Naive thymus-derived CD4-positive, alpha-beta T cell (primary cell): ENCODE data around the gene DCDC2B. TPM values are rescaled to one million over a fixed set of nuclear protein-coding genes. Genes with fewer than 3 reads are reported as not detected.

Source experiments
- ATAC-seq: fragments of 150-1000 bp; cut with Tn5 transposase; 2 replicates; pipeline ENCODE4 v1.10.0; 2021; ENCODE audit warnings: mild to moderate bottlenecking, moderate library complexity
- CTCF ChIA-PET: fragments of 350-600 bp; sonication (Branson Sonifier 250); formaldehyde crosslinking; loops from one replicate; lab custom pipeline; 2021; ENCODE audit warnings: antibody characterized with exemption; lab: Charles Lee
- POLR2A ChIA-PET: fragments of 350-600 bp; sonication (Branson Sonifier 250); formaldehyde crosslinking; loops from one replicate; lab custom pipeline; 2021; ENCODE audit warnings: antibody characterized with exemption, inconsistent platforms; lab: Charles Lee
- DNase-seq, 9 donors: peaks; one replicate each; pipeline versions ENCODE4 v3.0.0 to v3.0.0-alpha.2; 2020 to 2022; ENCODE audit warnings: mixed read lengths in 1 of 9
- H3K27ac ChIP-seq: one replicate; pipeline ENCODE4 v1.7.0; 2013; ENCODE audit warnings: mild to moderate bottlenecking, low read depth, low read length, moderate library complexity
- H3K27me3 ChIP-seq, 2 donors: one replicate each; pipeline ENCODE4 v1.7.0; 2013; ENCODE audit warnings: low read length in 2 of 2, mild to moderate bottlenecking in 2 of 2, moderate library complexity in 2 of 2; ENCODE audit not compliant: control insufficient read depth in 2 of 2, insufficient read depth in 2 of 2
- H3K36me3 ChIP-seq, 3 experiments: 1 replicate in 2 of 3; 2 replicates in 1 of 3; pipeline ENCODE4 v1.7.0; 2013; ENCODE audit warnings: low read length in 3 of 3, mild to moderate bottlenecking in 3 of 3, moderate library complexity in 1 of 3; ENCODE audit not compliant: insufficient read depth in 3 of 3, control insufficient read depth in 2 of 3
- H3K4me1 ChIP-seq, 2 donors: one replicate each; pipeline ENCODE4 v1.7.0; 2013; ENCODE audit warnings: low read length in 2 of 2, mild to moderate bottlenecking in 2 of 2, moderate library complexity in 1 of 2; ENCODE audit not compliant: control insufficient read depth in 2 of 2, insufficient read depth in 2 of 2
- H3K4me3 ChIP-seq: 2 replicates; pipeline ENCODE4 v1.7.0; 2013; ENCODE audit warnings: mild to moderate bottlenecking, low read length
- H3K9me3 ChIP-seq, 3 experiments: 1 replicate in 2 of 3; 2 replicates in 1 of 3; pipeline ENCODE4 v1.7.0; 2013; ENCODE audit warnings: low read length in 3 of 3; ENCODE audit not compliant: control insufficient read depth in 2 of 3
- H3K27ac Mint-ChIP-seq, 9 donors: one replicate each; pipeline ENCODE4 v1.8.0; 2020 to 2022; ENCODE audit warnings: mixed read lengths in 9 of 9, mild to moderate bottlenecking in 8 of 9, moderate library complexity in 5 of 9, inconsistent platforms in 2 of 9
- H3K27me3 Mint-ChIP-seq, 5 donors: one replicate each; pipeline ENCODE4 v1.8.0; 2021 to 2022; ENCODE audit warnings: mixed read lengths in 5 of 5, mild to moderate bottlenecking in 1 of 5
- H3K36me3 Mint-ChIP-seq, 5 donors: one replicate each; pipeline ENCODE4 v1.8.0; 2020 to 2022; ENCODE audit warnings: mixed read lengths in 5 of 5, mild to moderate bottlenecking in 3 of 5, inconsistent platforms in 1 of 5
- H3K4me1 Mint-ChIP-seq, 7 donors: one replicate each; pipeline ENCODE4 v1.8.0; 2020 to 2022; ENCODE audit warnings: mixed read lengths in 7 of 7, mild to moderate bottlenecking in 3 of 7, inconsistent platforms in 1 of 7
- H3K4me3 Mint-ChIP-seq, 10 donors: one replicate each; pipeline ENCODE4 v1.8.0; 2020 to 2022; ENCODE audit warnings: mild to moderate bottlenecking in 10 of 10, mixed read lengths in 10 of 10, moderate library complexity in 6 of 10, inconsistent platforms in 2 of 10
- H3K9me3 Mint-ChIP-seq, 11 donors: one replicate each; pipeline ENCODE4 v1.8.0; 2020 to 2022; ENCODE audit warnings: mixed read lengths in 11 of 11, mild to moderate bottlenecking in 4 of 11, inconsistent platforms in 1 of 11, moderate library complexity in 1 of 11
- intact Hi-C, 2 donors: fragments of 100-400 bp; cut with micrococcal nuclease; formaldehyde crosslinking; loops; one replicate each; pipeline ENCODE4 v1.15.1; 2023
- polyA plus RNA-seq, 2 donors: library from polyadenylated mRNA; unstranded; fragments of 300-500 nt; fragmentation: Illumina TruSeq; gene quantifications; one replicate each; pipeline ENCODE4 v1.2.3, GENCODE V29; 2021
- total RNA-seq, 6 experiments: library from RNA in 5 of 6; stranded (reverse) in 5 of 6; gene quantifications; 1 replicate in 5 of 6; 2 replicates in 1 of 6; pipeline ENCODE4 v1.2.3 and lab custom pipeline; 2021 to 2026

Gene DCDC2B
- total and polyA plus RNA-seq, 7 experiments from 2014 or later: 0.25 TPM; not detected in 6

DNA sequence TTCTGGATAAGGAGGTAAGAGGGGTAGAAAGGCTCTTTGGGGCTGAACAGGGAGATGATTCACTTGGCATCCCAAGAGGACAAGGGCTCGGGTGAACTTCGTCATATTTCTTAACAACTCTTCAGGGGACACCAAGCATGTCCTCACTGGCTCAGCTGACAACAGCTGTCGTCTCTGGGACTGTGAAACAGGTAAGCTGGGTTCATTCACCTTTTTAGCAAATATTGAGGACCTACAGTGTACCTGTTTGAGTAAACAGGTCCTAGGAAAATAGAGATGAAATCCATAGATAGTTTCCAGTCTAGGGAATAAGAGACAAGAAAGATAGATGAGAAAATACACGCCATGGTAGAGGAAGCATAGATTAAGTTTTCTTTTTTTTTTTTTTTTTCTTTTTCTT is 15.4 kb downstream of the DCDC2B start:
- peaks cover 8 to 42% (median 30%) of the 10 kb centered on the region in 5 donors for H3K36me3 Mint-ChIP-seq
- H3K27ac Mint-ChIP-seq: peak overlapping the region; percentile 52 to 99 (median 79)
- ATAC-seq: no peak
- no peak for DNase-seq
- peaks cover 21 to 56% (median 43%) of the 10 kb centered on the region in 7 donors for H3K4me1 Mint-ChIP-seq
- H3K36me3 ChIP-seq: peaks cover 12 to 47% (median 28%) of the 10 kb centered on the region in 3 experiments
- H3K4me3 ChIP-seq: no peak overlapping the region
- POLR2A ChIA-PET: interaction anchor here (0.7 to 2.3 kb wide), 4 partner anchors 16 to 112 kb away, joined by 3 to 10 read pairs (median 4); partner anchors contain the start of gene MARCKSL1
- CTCF ChIA-PET: no interaction called here
- H3K9me3 ChIP-seq: no peaks in the 10 kb centered on the region
- H3K27me3 Mint-ChIP-seq: no peaks in the 10 kb centered on the region
- H3K27me3 ChIP-seq: no peaks in the 10 kb centered on the region
- H3K9me3 Mint-ChIP-seq: no peaks in the 10 kb centered on the region
- H3K27ac ChIP-seq: peak overlapping the region; percentile 99
- intact Hi-C loops: no loop called here
- H3K4me3 Mint-ChIP-seq: peak overlapping the region; percentile 63 to 98 (median 96)
- peaks cover 23 to 24% of the 10 kb centered on the region in 2 donors for H3K4me1 ChIP-seq

DNA sequence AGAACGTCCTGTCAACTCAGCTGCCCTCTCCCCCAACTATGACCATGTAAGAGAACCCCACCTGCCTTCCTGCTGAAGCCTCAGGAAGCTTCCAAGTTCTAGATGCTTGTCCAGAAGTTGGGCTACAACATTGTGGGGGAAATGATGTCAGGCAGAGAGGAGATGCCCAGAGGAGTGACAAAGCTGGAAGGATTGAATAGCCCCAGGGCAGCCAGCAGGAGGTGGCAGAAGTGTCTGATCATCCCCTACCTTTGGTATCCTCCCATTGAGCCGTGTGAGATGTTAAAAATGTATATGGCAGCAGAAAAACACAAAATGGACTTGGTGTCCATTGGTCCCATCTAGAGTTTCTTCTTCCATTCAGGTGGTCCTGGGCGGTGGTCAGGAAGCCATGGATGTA is 19.9 kb downstream of the DCDC2B start:
- intact Hi-C loops: no loop called here
- no peaks in the 10 kb centered on the region for H3K27me3 ChIP-seq
- ChIA-PET POLR2A (interaction anchor here (1.1 to 2.1 kb wide), 3 partner anchors 13 to 108 kb away, joined by 3 to 15 read pairs (median 6); partner anchors contain the start of gene MARCKSL1), CTCF (interaction anchor here (1.7 to 1.9 kb wide), 2 partner anchors 12 to 13 kb away, joined by 5 to 13 read pairs; no protein-coding TSS in a partner anchor)
- DNase-seq (no peak), ATAC-seq (no peak)
- no peaks in the 10 kb centered on the region for H3K9me3 ChIP-seq
- H3K4me1 Mint-ChIP-seq: peaks cover 6 to 22% (median 17%) of the 10 kb centered on the region in 7 donors
- H3K4me1 ChIP-seq: peaks cover 4 to 5% of the 10 kb centered on the region in 2 donors
- no peaks in the 10 kb centered on the region for H3K27me3 Mint-ChIP-seq
- H3K4me3 ChIP-seq: no peak overlapping the region
- peaks cover 15 to 72% (median 25%) of the 10 kb centered on the region in 3 experiments for H3K36me3 ChIP-seq
- H3K4me3 Mint-ChIP-seq: no peak overlapping the region
- no peak overlapping the region for H3K27ac ChIP-seq
- H3K36me3 Mint-ChIP-seq: peaks cover 13 to 35% (median 30%) of the 10 kb centered on the region in 5 donors
- H3K9me3 Mint-ChIP-seq: no peaks in the 10 kb centered on the region
- peak overlapping the region in 5 of 9 donors; percentile 14 to 73 (median 36) for H3K27ac Mint-ChIP-seq

DNA sequence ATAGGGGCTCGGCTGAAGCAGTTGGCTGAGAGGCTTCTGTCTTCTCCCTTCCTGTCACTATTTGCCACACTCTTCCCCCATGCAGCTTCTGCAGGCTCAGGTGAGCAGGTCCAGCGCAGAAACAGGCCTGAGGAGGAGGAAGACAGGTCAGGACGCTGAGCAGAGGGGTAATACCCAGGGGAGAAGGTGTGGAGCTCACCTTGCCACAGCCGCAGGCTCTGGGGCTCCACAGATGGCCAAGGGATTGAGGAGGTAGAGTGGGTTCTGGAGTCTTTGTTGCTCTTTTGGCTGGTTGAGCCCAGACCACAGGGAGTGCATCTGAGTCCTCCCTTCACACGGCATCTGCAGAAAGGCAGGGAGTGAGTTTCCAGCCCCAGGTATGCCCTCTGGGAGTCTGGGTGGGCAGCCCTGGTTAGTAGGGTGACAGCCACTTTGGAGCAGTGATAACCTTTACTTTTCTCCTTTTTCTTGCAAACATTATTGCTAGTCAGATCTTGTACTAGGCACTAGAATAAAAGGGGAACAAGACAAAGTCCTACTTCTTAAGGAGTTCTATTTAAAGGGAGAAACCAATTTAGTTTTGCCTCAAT is 23.0 kb downstream of the DCDC2B start:
- Mint-ChIP-seq H3K36me3 (peaks cover 13 to 21% (median 18%) of the 10 kb centered on the region in 5 donors), H3K9me3 (no peaks in the 10 kb centered on the region), H3K27ac (peak overlapping the region in 3 of 9 donors; percentile 56 to 68 (median 67)), H3K4me1 (peaks cover 0 to 14% (median 8%) of the 10 kb centered on the region in 7 donors), H3K4me3 (no peak overlapping the region), H3K27me3 (no peaks in the 10 kb centered on the region)
- CTCF ChIA-PET: no interaction called here
- DNase-seq: no peak
- Histone ChIP-seq H3K27ac (no peak overlapping the region), H3K27me3 (no peaks in the 10 kb centered on the region), H3K4me3 (no peak overlapping the region), H3K9me3 (no peaks in the 10 kb centered on the region), H3K36me3 (peaks cover 10 to 50% (median 17%) of the 10 kb centered on the region in 3 experiments), H3K4me1 (no peaks in the 10 kb centered on the region)
- intact Hi-C loops: no loop called here
- ATAC-seq: no peak
- POLR2A ChIA-PET: interaction anchor here (0.7 to 1.1 kb wide), 2 partner anchors 9 to 19 kb away, joined by 4 to 5 read pairs; partner anchors contain the start of gene LCK

DNA sequence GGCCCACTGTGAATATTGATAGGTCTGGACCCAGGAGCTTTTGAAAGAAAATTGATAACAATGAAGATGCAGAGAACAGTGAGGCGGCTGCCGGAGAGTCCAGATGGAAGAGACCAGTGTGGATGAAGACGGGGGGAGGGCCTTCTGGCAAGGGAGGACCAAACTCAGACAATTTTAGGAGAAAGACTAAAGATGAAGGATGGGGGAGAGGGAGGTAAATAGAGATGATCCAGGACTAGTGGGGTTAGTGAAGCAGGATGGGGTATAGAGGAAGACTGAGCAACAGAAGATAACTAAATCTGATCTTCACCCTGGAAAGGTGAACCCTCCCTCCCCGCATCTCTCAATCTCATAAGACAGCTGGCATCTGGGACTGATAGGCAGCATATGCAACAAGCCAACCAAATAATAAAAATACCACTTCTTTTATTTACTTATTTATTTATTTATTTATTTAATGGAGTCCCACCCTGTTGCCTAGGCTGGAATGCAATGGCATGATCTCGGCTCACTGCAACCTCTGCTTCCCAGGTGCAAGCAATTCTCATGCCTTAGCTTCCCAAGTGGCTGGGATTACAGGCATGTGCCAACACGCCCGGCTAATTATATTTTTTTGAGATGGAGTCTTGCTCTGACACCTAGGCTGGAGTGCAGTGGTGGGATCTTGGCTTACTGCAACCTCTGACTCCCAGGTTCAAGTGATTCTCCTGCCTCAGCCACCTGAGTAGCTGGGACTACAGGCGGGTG is 23.8 kb downstream of the DCDC2B start:
- no peaks in the 10 kb centered on the region for H3K27me3 Mint-ChIP-seq
- H3K4me3 Mint-ChIP-seq: no peak overlapping the region
- ATAC-seq (peak; percentile 11), DNase-seq (no peak)
- CTCF ChIA-PET: no interaction called here
- Histone ChIP-seq H3K4me1 (no peaks in the 10 kb centered on the region), H3K4me3 (no peak overlapping the region), H3K9me3 (no peaks in the 10 kb centered on the region), H3K36me3 (peaks cover 10 to 44% (median 12%) of the 10 kb centered on the region in 3 experiments), H3K27me3 (no peaks in the 10 kb centered on the region), H3K27ac (no peak overlapping the region)
- H3K27ac Mint-ChIP-seq: peak overlapping the region in 4 of 9 donors; percentile 25 to 77 (median 62)
- intact Hi-C loops: no loop called here
- H3K9me3 Mint-ChIP-seq: no peaks in the 10 kb centered on the region
- peaks cover 11 to 15% (median 13%) of the 10 kb centered on the region in 5 donors for H3K36me3 Mint-ChIP-seq
- H3K4me1 Mint-ChIP-seq: peaks cover 0 to 10% (median 4%) of the 10 kb centered on the region in 7 donors
- POLR2A ChIA-PET: interaction anchor here (0.6 kb wide), 1 partner anchor 21 kb away, joined by 3 read pairs; no protein-coding TSS in a partner anchor

DNA sequence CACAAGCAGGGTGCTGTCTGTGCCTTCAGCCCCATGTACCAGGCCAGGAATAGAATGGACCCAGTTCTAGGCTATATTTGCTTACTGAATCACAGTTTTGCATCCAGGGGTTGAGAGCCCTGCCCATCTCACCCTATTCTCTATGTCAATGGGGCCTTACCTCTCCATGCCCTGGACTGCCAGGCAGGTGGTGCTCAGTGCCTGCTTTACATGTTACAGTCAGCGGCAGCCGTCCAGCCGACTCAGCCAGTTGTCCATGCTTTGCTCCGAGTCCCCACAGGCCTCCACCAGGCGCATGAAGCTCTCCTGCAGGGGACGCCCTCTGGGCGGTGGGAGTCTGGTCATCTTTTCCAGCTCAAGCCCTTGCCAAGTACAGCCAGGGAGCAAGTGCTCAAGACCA is 25.9 kb downstream of the DCDC2B start:
- Mint-ChIP-seq H3K27ac (no peak overlapping the region), H3K4me3 (no peak overlapping the region), H3K27me3 (no peaks in the 10 kb centered on the region), H3K4me1 (peaks cover 0 to 7% (median 6%) of the 10 kb centered on the region in 7 donors), H3K9me3 (no peaks in the 10 kb centered on the region), H3K36me3 (peaks cover 0 to 5% (median 0%) of the 10 kb centered on the region in 5 donors)
- H3K4me1 ChIP-seq: no peaks in the 10 kb centered on the region
- ChIA-PET CTCF (interaction anchor here (1.3 kb wide), 1 partner anchor 137 kb away, joined by 4 read pairs; no protein-coding TSS in a partner anchor), POLR2A (interaction anchor here (28.2 kb wide), 1 partner anchor 25 kb away, joined by 738 read pairs; the partner anchor contains the start of gene LCK)
- no peaks in the 10 kb centered on the region for H3K27me3 ChIP-seq
- no peak for ATAC-seq
- H3K4me3 ChIP-seq: no peak overlapping the region
- no peaks in the 10 kb centered on the region for H3K9me3 ChIP-seq
- intact Hi-C loops: no loop called here
- H3K36me3 ChIP-seq: peaks cover 0 to 29% (median 3%) of the 10 kb centered on the region in 3 experiments
- no peak for DNase-seq
- H3K27ac ChIP-seq: no peak overlapping the region

DNA sequence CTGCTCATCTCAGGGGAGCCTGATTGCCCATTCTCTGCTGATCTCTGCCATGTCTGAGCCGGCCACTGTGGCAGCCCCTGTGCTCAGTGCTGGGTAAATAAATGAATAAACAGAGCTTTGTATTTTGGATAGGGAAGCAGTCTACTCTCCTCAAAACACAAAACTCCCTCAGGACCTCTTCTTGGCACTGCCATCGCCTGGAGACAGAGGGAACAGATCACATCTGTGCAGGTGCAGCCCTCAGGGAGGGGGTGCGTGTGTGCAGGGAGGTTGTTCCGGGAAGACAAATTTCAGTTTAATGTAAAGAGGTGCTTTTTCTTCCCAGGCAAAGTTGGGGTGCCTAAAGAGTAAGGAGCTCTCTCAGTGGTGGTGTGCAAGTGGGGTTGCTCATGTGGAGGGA is 30.4 kb downstream of the DCDC2B start:
- Mint-ChIP-seq H3K27ac (peak overlapping the region in 5 of 9 donors; percentile 21 to 67 (median 43)), H3K4me3 (peak overlapping the region; percentile 68 to 93 (median 91)), H3K9me3 (no peaks in the 10 kb centered on the region), H3K27me3 (no peaks in the 10 kb centered on the region), H3K4me1 (peaks cover 6 to 31% (median 21%) of the 10 kb centered on the region in 7 donors), H3K36me3 (no peaks in the 10 kb centered on the region)
- Histone ChIP-seq H3K4me3 (no peak overlapping the region), H3K27me3 (no peaks in the 10 kb centered on the region), H3K27ac (no peak overlapping the region), H3K36me3 (peaks cover 0 to 6% (median 0%) of the 10 kb centered on the region in 3 experiments), H3K4me1 (peaks cover 8 to 16% of the 10 kb centered on the region in 2 donors), H3K9me3 (no peaks in the 10 kb centered on the region)
- POLR2A ChIA-PET: interaction anchor here (0.6 to 28.2 kb wide), 14 partner anchors 13 to 120 kb away, joined by 3 to 738 read pairs (median 6); partner anchors contain the start of genes CCDC28B, HDAC1, LCK and MARCKSL1
- CTCF ChIA-PET: interaction anchor here (0.6 to 4.1 kb wide), 6 partner anchors 10 to 698 kb away, joined by 6 to 38 read pairs (median 14); partner anchors contain the start of genes HDAC1 and LCK
- ATAC-seq (no peak), DNase-seq (no peak)
- intact Hi-C loops: no loop called here
